A549 (cell line): Measurements from ENCODE around the gene TTC27. TPM values are rescaled to one million over a fixed set of nuclear protein-coding genes. Genes with fewer than 3 reads are reported as not detected.

Source experiments
- ATAC-seq, 2 experiments: fragments of 200-7000 bp in 1 of 2; fragments of >200 bp in 1 of 2; cut with Nextera tagmentation in 1 of 2; cut with Tn5 transposase in 1 of 2; 3 replicates each; pipeline versions ENCODE4 v1.8.0 to v1.9.1; 2018 to 2020; ENCODE audit warnings: mild to moderate bottlenecking in 1 of 2, moderate library complexity in 1 of 2
- CTCF ChIA-PET: fragments of 300-600 bp; sonication (Branson Sonifier 250); formaldehyde crosslinking; extraction: SDS; loops from one replicate; lab custom pipeline; 2021; ENCODE audit warnings: antibody characterized with exemption, inconsistent platforms; lab: Yijun Ruan, JAX
- POLR2A ChIA-PET: fragments of 350-600 bp; formaldehyde crosslinking; extraction: SDS; loops from one replicate; lab custom pipeline; 2021; ENCODE audit warnings: antibody characterized with exemption, inconsistent platforms; lab: Yijun Ruan, JAX
- DNase-seq, 2 experiments: peaks; one replicate each; pipeline versions ENCODE4 v3.0.0 to v3.0.0-alpha.2; 2011 to 2016; ENCODE audit warnings: low read depth in 1 of 2, low spot score in 1 of 2
- FAIRE-seq: peaks from 2 replicates; lab custom pipeline; 2011; peaks lifted over from hg19 to GRCh38; lab: Jason Lieb, UNC
- H3K27ac ChIP-seq, 2 experiments: fragments of >200 bp; sonication (Bioruptor Twin); formaldehyde crosslinking; 3 replicates each; pipeline ENCODE4 v1.5.1; 2016 to 2017
- H3K4me1 ChIP-seq: fragments of >200 bp; sonication (Bioruptor Twin); formaldehyde crosslinking; 3 replicates; pipeline ENCODE4 v1.6.1; 2016
- H3K4me2 ChIP-seq: fragments of >200 bp; sonication (Bioruptor Twin); formaldehyde crosslinking; 3 replicates; pipeline ENCODE4 v1.6.1; 2016
- H3K4me3 ChIP-seq: fragments of >200 bp; sonication (Bioruptor Twin); formaldehyde crosslinking; 3 replicates; pipeline ENCODE4 v1.5.1; 2016
- H3K9me3 ChIP-seq: fragments of >200 bp; sonication (Bioruptor Twin); formaldehyde crosslinking; 3 replicates; pipeline ENCODE4 v1.6.1; 2016
- ATOH8 ChIP-seq: fragments of 250-450 bp; sonication (Bioruptor Pico); IDR thresholded peaks from 2 replicates; pipeline ENCODE4 v1.5.0; 2020; ENCODE audit warnings: low read depth, mild to moderate bottlenecking, moderate library complexity
- BCL3 ChIP-seq: fragments of >200 bp; sonication (Bioruptor Twin); formaldehyde crosslinking; IDR thresholded peaks from 3 replicates; pipeline ENCODE4 v1.6.1; 2016
- BHLHE40 ChIP-seq: IDR thresholded peaks from 2 replicates; pipeline ENCODE4 v1.6.1; 2012; ENCODE audit warnings: low read depth, low read length, inconsistent platforms
- CTCF ChIP-seq: fragments of >200 bp; sonication (Bioruptor Twin); formaldehyde crosslinking; IDR thresholded peaks from 3 replicates; pipeline ENCODE4 v1.5.1; 2016
- EHMT2 ChIP-seq: fragments of 200-600 bp; sonication (generic); IDR thresholded peaks from 2 replicates; pipeline ENCODE4 v1.6.1; 2016; ENCODE audit warnings: antibody characterized with exemption, low read depth, mild to moderate bottlenecking, moderate library complexity
- FOSB ChIP-seq: fragments of 250-450 bp; sonication (Bioruptor Pico); IDR thresholded peaks from 2 replicates; pipeline ENCODE4 v1.5.0; 2020; ENCODE audit warnings: mild to moderate bottlenecking, moderate library complexity
- GATA3 ChIP-seq: IDR thresholded peaks from 2 replicates; pipeline ENCODE4 v1.6.1; 2012; ENCODE audit warnings: borderline replicate concordance
- HDAC2 ChIP-seq: fragments of 200-600 bp; sonication (generic); IDR thresholded peaks from 2 replicates; pipeline ENCODE4 v1.6.1; 2016
- HEYL ChIP-seq: fragments of 250-450 bp; sonication (Bioruptor Pico); IDR thresholded peaks from 2 replicates; pipeline ENCODE4 v1.8.0; 2021; ENCODE audit warnings: mild to moderate bottlenecking, moderate library complexity
- HMGXB4 ChIP-seq: fragments of 250-450 bp; sonication (Bioruptor Pico); IDR thresholded peaks from 2 replicates; pipeline ENCODE4 v1.5.0; 2021; ENCODE audit warnings: mild to moderate bottlenecking, moderate library complexity, borderline replicate concordance
- HOXB13 ChIP-seq: fragments of 250-450 bp; sonication (Bioruptor Pico); IDR thresholded peaks from 2 replicates; pipeline ENCODE4 v1.5.0; 2020; ENCODE audit warnings: low read depth, mild to moderate bottlenecking, moderate library complexity
- MAFK ChIP-seq: fragments of 450-650 bp; IDR thresholded peaks from 2 replicates; pipeline ENCODE4 v1.6.1; 2014; ENCODE audit not compliant: partially characterized antibody
- MYC ChIP-seq: IDR thresholded peaks from 2 replicates; pipeline ENCODE4 v1.6.1; 2012; ENCODE audit warnings: mild to moderate bottlenecking, inconsistent platforms, low read length, improper control_type of control experiment, borderline replicate concordance
- NFE2L2 ChIP-seq: fragments of 150-350 bp; conservative IDR thresholded peaks from 2 replicates; pipeline ENCODE4 v1.6.1; 2014; ENCODE audit warnings: low read length
- NPAS2 ChIP-seq: fragments of 250-450 bp; sonication (Bioruptor Pico); IDR thresholded peaks from 2 replicates; pipeline ENCODE4 v1.8.0; 2022; ENCODE audit warnings: mild to moderate bottlenecking, moderate library complexity, borderline replicate concordance
- POLR2A ChIP-seq: IDR thresholded peaks from 2 replicates; pipeline ENCODE4 v1.6.1; 2012; ENCODE audit warnings: mild to moderate bottlenecking, low read length
- RAD21 ChIP-seq, 2 experiments: fragments of >200 bp in 1 of 2; sonication (Bioruptor Twin) in 1 of 2; formaldehyde crosslinking in 1 of 2; IDR thresholded peaks in 1 of 2; conservative IDR thresholded peaks in 1 of 2; 2 replicates in 1 of 2; 3 replicates in 1 of 2; pipeline ENCODE4 v1.6.1; 2012 to 2018; ENCODE audit warnings: inconsistent platforms in 1 of 2
- RARB ChIP-seq: fragments of 250-450 bp; sonication (Bioruptor Pico); IDR thresholded peaks from 2 replicates; pipeline ENCODE4 v1.8.0; 2021; ENCODE audit warnings: mild to moderate bottlenecking, moderate library complexity
- RCOR1 ChIP-seq: fragments of 150-350 bp; IDR thresholded peaks from 2 replicates; pipeline ENCODE4 v1.6.1; 2014; ENCODE audit warnings: antibody characterized with exemption, low read length, low read depth
- SMC3 ChIP-seq: fragments of >200 bp; sonication (Bioruptor Twin); formaldehyde crosslinking; IDR thresholded peaks from 3 replicates; pipeline ENCODE4 v1.6.1; 2018; ENCODE audit warnings: inconsistent platforms
- ZC3H11A ChIP-seq: fragments of 450-650 bp; IDR thresholded peaks from 2 replicates; pipeline ENCODE4 v1.6.1; 2014; ENCODE audit warnings: antibody characterized with exemption, mild to moderate bottlenecking
- whole genome bisulfite sequencing: methylation state at CpG from one replicate; pipeline ENCODE4 v1.1.6; 2017; ENCODE audit errors: missing lambda C conversion rate; 5-methylcytosine and 5-hydroxymethylcytosine counted together
- polyA plus RNA-seq, 4 experiments: library from polyadenylated mRNA; depleted of rRNA in 3 of 4; stranded (reverse); fragments of >200 nt; fragmentation: RNase III in 1 of 4; extraction: RNeasy Plus Mini Kit Qiagen cat#74134 plus additional on column Dnase treatment in 1 of 4; gene quantifications; 2 replicates in 3 of 4; 3 replicates in 1 of 4; pipeline ENCODE4 v1.2.3, GENCODE V29; 2011 to 2017

The TTC27 gene
- polyA plus RNA-seq, 2 of the 4 experiments (the other 2 are of a cell fraction) = 21.7 to 56.2 TPM

- TF ChIP-seq GATA3 (no peak), MAFK (peak; percentile 7), CTCF (no peak), BCL3 (no peak)
- TF ChIP-seq, all 56 proteins: peak for 1
- Histone ChIP-seq H3K4me1 (peaks cover 13% of the 10 kb centered on the region), H3K27ac (no peak overlapping the region), H3K9me3 (no peaks in the 10 kb centered on the region), H3K4me3 (no peak overlapping the region), H3K4me2 (no peak overlapping the region)
- ChIA-PET CTCF (interaction anchor here (1.0 to 1.3 kb wide), 3 partner anchors 21 to 85 kb away, joined by 3 read pairs; no protein-coding TSS in a partner anchor), POLR2A (no interaction called here)
- 80% methylated on average over 8 of the region's 8 CpGs for WGBS
- no peak for FAIRE-seq
- no peak for DNase-seq
- ATAC-seq = no peak
Observed at GRCh38 chr2:32858713-32859112, 230.9 kb downstream of the TTC27 start.

- no peak overlapping the region for H3K4me2 ChIP-seq
- peaks cover 30% of the 10 kb centered on the region for H3K4me1 ChIP-seq
- no peak overlapping the region; a peak in 1 of 6 replicates for H3K27ac ChIP-seq
- ChIA-PET POLR2A (no interaction called here), CTCF (no interaction called here)
- H3K4me3 ChIP-seq = no peak overlapping the region
- DNase-seq = no peak
- no peaks in the 10 kb centered on the region for H3K9me3 ChIP-seq
- no peak for TF ChIP-seq EHMT2
- TF ChIP-seq FOSB (CRISPR knock-in tag) = no peak
- TF ChIP-seq NPAS2 (CRISPR knock-in tag) = no peak
- TF ChIP-seq ZC3H11A = no peak
- TF ChIP-seq RAD21 (conservative IDR thresholded peaks at IDR 0.05 in 1 of 2, IDR thresholded peaks at IDR 0.05 in 1 of 2) = no peak
- no peak for TF ChIP-seq HDAC2
- TF ChIP-seq RARB (CRISPR knock-in tag) = no peak
- TF ChIP-seq BHLHE40 = no peak
- no peak for TF ChIP-seq MAFK
- TF ChIP-seq HEYL (CRISPR knock-in tag) = no peak
- TF ChIP-seq NFE2L2 = no peak
- no peak for TF ChIP-seq GATA3
- no peak for TF ChIP-seq POLR2A
- no peak for TF ChIP-seq SMC3
- no peak for TF ChIP-seq ATOH8
- no peak for TF ChIP-seq MYC
- no peak for ATAC-seq
- no peak for FAIRE-seq
Observed at GRCh38 chr2:32860385-32860784, 232.5 kb downstream of the TTC27 start.

- no peak for DNase-seq
- no peaks in the 10 kb centered on the region for H3K9me3 ChIP-seq
- no peak overlapping the region for H3K4me3 ChIP-seq
- no peak for ATAC-seq
- TF ChIP-seq EHMT2 = no peak
- TF ChIP-seq RCOR1 = no peak
- no peak for TF ChIP-seq SMC3
- TF ChIP-seq RAD21 (conservative IDR thresholded peaks at IDR 0.05 in 1 of 2, IDR thresholded peaks at IDR 0.05 in 1 of 2) = no peak
- no peak for TF ChIP-seq HMGXB4 (CRISPR knock-in tag)
- no peak for TF ChIP-seq HOXB13 (CRISPR knock-in tag)
- no peak for TF ChIP-seq HDAC2
- no peak for TF ChIP-seq HEYL (CRISPR knock-in tag)
- H3K4me2 ChIP-seq = peak overlapping the region; percentile 22; the same call in 2 of the 3 replicates
- FAIRE-seq = no peak
- ChIA-PET CTCF (interaction anchor here (1.3 to 1.4 kb wide), 2 partner anchors 89 to 172 kb away, joined by 3 to 4 read pairs; no protein-coding TSS in a partner anchor), POLR2A (no interaction called here)
- WGBS = 87% methylated on average over 4 of the region's 4 CpGs
- peak overlapping the region; percentile 66 to 72; a peak in 3 of 6 replicates for H3K27ac ChIP-seq
- H3K4me1 ChIP-seq = peaks cover 40% of the 10 kb centered on the region
Observed at GRCh38 chr2:32862269-32863055, 234.6 kb downstream of the TTC27 start.
